ENCODE data around the gene KLF9. TPM values are rescaled to one million over a fixed set of nuclear protein-coding genes. Genes with fewer than 3 reads are reported as not detected.
A peak's percentile ranks its signal among the peaks of the same experiment; 100 is the strongest.

The KLF9 gene
- total and polyA plus RNA-seq, 9 of the 15 experiments (the other 6 are each of a cell fraction or from before 2014, with no cell fraction given), result 3.3 to 11.9 (median 6.9) TPM

- TF ChIP-seq, protein P1, sequence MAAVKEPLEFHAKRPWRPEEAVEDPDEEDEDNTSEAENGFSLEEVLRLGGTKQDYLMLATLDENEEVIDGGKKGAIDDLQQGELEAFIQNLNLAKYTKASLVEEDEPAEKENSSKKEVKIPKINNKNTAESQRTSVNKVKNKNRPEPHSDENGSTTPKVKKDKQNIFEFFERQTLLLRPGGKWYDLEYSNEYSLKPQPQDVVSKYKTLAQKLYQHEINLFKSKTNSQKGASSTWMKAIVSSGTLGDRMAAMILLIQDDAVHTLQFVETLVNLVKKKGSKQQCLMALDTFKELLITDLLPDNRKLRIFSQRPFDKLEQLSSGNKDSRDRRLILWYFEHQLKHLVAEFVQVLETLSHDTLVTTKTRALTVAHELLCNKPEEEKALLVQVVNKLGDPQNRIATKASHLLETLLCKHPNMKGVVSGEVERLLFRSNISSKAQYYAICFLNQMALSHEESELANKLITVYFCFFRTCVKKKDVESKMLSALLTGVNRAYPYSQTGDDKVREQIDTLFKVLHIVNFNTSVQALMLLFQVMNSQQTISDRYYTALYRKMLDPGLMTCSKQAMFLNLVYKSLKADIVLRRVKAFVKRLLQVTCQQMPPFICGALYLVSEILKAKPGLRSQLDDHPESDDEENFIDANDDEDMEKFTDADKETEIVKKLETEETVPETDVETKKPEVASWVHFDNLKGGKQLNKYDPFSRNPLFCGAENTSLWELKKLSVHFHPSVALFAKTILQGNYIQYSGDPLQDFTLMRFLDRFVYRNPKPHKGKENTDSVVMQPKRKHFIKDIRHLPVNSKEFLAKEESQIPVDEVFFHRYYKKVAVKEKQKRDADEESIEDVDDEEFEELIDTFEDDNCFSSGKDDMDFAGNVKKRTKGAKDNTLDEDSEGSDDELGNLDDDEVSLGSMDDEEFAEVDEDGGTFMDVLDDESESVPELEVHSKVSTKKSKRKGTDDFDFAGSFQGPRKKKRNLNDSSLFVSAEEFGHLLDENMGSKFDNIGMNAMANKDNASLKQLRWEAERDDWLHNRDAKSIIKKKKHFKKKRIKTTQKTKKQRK (IDR thresholded peaks at IDR 0.05; ENCODE audit: borderline replicate concordance, low read depth, low read length), result no peak
- TF ChIP-seq NCOA6 (IDR thresholded peaks at IDR 0.05) (no peak), ZNF41 (CRISPR knock-in tag; conservative IDR thresholded peaks at IDR 0.05) (no peak)
Observed at GRCh38 chr9:70448919-70449318, 34.5 kb upstream of the KLF9 start (continued).

DNA sequence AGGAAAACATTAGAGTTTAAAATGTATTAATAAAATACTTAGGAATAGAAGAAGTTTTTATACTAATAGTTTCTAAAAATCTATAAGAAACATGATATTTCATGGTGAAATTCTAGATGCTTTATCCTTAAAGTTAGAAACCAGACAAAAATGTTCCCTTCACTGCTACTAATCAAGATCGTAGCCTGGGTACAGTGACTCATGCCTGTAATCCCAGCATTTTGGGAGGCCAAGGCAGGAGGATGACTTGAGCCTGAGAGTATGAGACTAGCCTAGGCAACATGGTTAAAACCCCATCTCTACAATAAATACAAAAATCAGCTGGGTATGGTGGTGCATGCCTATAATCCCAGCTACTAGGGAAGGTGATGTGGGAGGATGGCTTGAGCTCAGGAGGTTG lies 30.4 kb upstream of the KLF9 start:
- no peaks in the 10 kb centered on the region for H3K9me3 ChIP-seq (replicated peaks; ENCODE audit: control insufficient read depth, insufficient read depth, low read depth, low read length)
- no peaks in the 10 kb centered on the region for H3K9me1 ChIP-seq (ENCODE audit: control insufficient read depth, insufficient read depth, low read length)
- FAIRE-seq (peak; percentile 83), DNase-seq (ENCODE audit: extremely low read depth in 1 of 4, low spot score in 3 of 4) (no peak), ATAC-seq (peak; percentile 45)
- ChIA-PET POLR2A (no interaction called here), CTCF (ENCODE audit: low intra/inter-chr PET ratio) (no interaction called here)
- H3K27ac ChIP-seq (ENCODE audit: extremely low read depth, low read depth, low read length), result no peak overlapping the region
- WGBS (ENCODE audit: insufficient coverage, low coverage, missing lambda C conversion rate), result 14% methylated on average over 1 of the region's 1 CpG
- H3K4me1 ChIP-seq (replicated peaks in 1 of 2; ENCODE audit: control insufficient read depth in 2 of 2, insufficient read depth in 2 of 2, low read length in 2 of 2), result no peaks in the 10 kb centered on the region
- in situ Hi-C loops (cut with MboI) (no loop called here), intact Hi-C loops (cut with micrococcal nuclease) (no loop called here)
- H4K20me1 ChIP-seq (replicated peaks; ENCODE audit: control insufficient read depth, insufficient read depth, low read length), result no peaks in the 10 kb centered on the region
- H3K79me2 ChIP-seq (ENCODE audit: control insufficient read depth, insufficient read depth, low read length), result no peaks in the 10 kb centered on the region
- no peaks in the 10 kb centered on the region for H3K27me3 ChIP-seq (ENCODE audit: control insufficient read depth in 2 of 2, insufficient read depth in 2 of 2, low read length in 2 of 2)
- H3K9ac ChIP-seq (ENCODE audit: insufficient read depth in 1 of 2, low read depth in 2 of 2, low read length in 2 of 2), result no peak overlapping the region
- no TSS peak for BruUV-seq (replicated peaks)
- H3K4me3 ChIP-seq, result no peak overlapping the region
- no peak overlapping the region for H2AFZ ChIP-seq (ENCODE audit: low read depth, low read length)
- no peak overlapping the region for H3K4me2 ChIP-seq (ENCODE audit: insufficient read depth, low read length)
- no peaks in the 10 kb centered on the region for H3K36me3 ChIP-seq (ENCODE audit: control insufficient read depth, insufficient read depth, low read length)
- TF ChIP-seq ZNF212 (CRISPR knock-in tag; IDR thresholded peaks at IDR 0.05) (no peak), E2F1 (CRISPR knock-in tag; IDR thresholded peaks at IDR 0.05) (no peak), HNRNPL (IDR thresholded peaks at IDR 0.05; ENCODE audit: low read depth, low read length) (no peak), ZNF253 (CRISPR knock-in tag; conservative IDR thresholded peaks at IDR 0.05) (no peak), E2F8 (IDR thresholded peaks at IDR 0.05; ENCODE audit: low read depth, partially characterized antibody) (no peak), KLF13 (tag; IDR thresholded peaks at IDR 0.05; ENCODE audit: borderline replicate concordance, low read depth) (no peak), ESRRA (IDR thresholded peaks at IDR 0.05; ENCODE audit: borderline replicate concordance, low read depth) (no peak), GTF2F1 (IDR thresholded peaks at IDR 0.05; ENCODE audit: low read depth, low read length) (no peak), CHD4 (IDR thresholded peaks at IDR 0.05; ENCODE audit: insufficient read depth, insufficient replicate concordance, low read depth, low read length, poor library complexity, severe bottlenecking) (no peak), ZKSCAN1 (IDR thresholded peaks at IDR 0.05; ENCODE audit: low read depth, low read length) (no peak), DIDO1 (tag; IDR thresholded peaks at IDR 0.05; ENCODE audit: low read depth) (no peak), NRF1 (conservative IDR thresholded peaks at IDR 0.05 in 1 of 2, IDR thresholded peaks at IDR 0.05 in 1 of 2) (no peak)
